Parathyroid adenoma (tissue), 2 donors: ENCODE results near the gene MRPL33.

Experiments used
- H2AFZ ChIP-seq: fragments of 300-600 bp; sonication (generic); one replicate; pipeline ENCODE4 v1.7.0; 2017; ENCODE audit warnings: antibody characterized with exemption, mild to moderate bottlenecking
- H3K27ac ChIP-seq: fragments of 300-600 bp; sonication (generic); one replicate; pipeline ENCODE4 v1.7.0; 2017
- H3K27me3 ChIP-seq: fragments of 300-600 bp; sonication (generic); one replicate; pipeline ENCODE4 v1.7.0; 2017; ENCODE audit warnings: low read length; ENCODE audit not compliant: control insufficient read depth, insufficient read depth
- H3K36me3 ChIP-seq: fragments of 300-600 bp; sonication (generic); one replicate; pipeline ENCODE4 v1.7.0; 2017; ENCODE audit warnings: low read length; ENCODE audit not compliant: control insufficient read depth, insufficient read depth
- H3K4me1 ChIP-seq: fragments of 300-600 bp; sonication (generic); one replicate; pipeline ENCODE4 v1.7.0; 2017; ENCODE audit warnings: control low read depth
- H3K4me2 ChIP-seq: fragments of 300-600 bp; sonication (generic); one replicate; pipeline ENCODE4 v1.7.0; 2017; ENCODE audit warnings: low read length
- H3K4me3 ChIP-seq: fragments of 300-600 bp; sonication (generic); one replicate; pipeline ENCODE4 v1.7.0; 2017; ENCODE audit warnings: low read depth, low read length
- H3K79me2 ChIP-seq: fragments of 300-600 bp; sonication (generic); one replicate; pipeline ENCODE4 v1.7.0; 2017; ENCODE audit warnings: control low read depth
- H3K9ac ChIP-seq: fragments of 300-600 bp; sonication (generic); one replicate; pipeline ENCODE4 v1.7.0; 2017; ENCODE audit warnings: mild to moderate bottlenecking
- H3K9me3 ChIP-seq: fragments of 300-600 bp; sonication (generic); one replicate; pipeline ENCODE4 v1.7.0; 2017; ENCODE audit warnings: low read length; ENCODE audit not compliant: control insufficient read depth
- CTCF ChIP-seq: fragments of 300-600 bp; sonication (generic); IDR thresholded peaks from one replicate; pipeline ENCODE4 v1.7.0; 2017; ENCODE audit warnings: antibody characterized with exemption, mild to moderate bottlenecking
- donor health status: primary hyperparathyroidism.

MRPL33 gene

GRCh38 chr2:27754138-27754588 lies 17.4 kb upstream of the MRPL33 start:
- Histone ChIP-seq H3K36me3 (no peaks in the 10 kb centered on the region), H2AFZ (no peak overlapping the region), H3K9ac (no peak overlapping the region), H3K27me3 (no peaks in the 10 kb centered on the region), H3K4me1 (no peaks in the 10 kb centered on the region), H3K4me3 (no peak overlapping the region), H3K4me2 (no peak overlapping the region), H3K79me2 (no peaks in the 10 kb centered on the region), H3K27ac (no peak overlapping the region), H3K9me3 (no peaks in the 10 kb centered on the region)
- peak; percentile 39 for TF ChIP-seq CTCF

- Histone ChIP-seq H3K36me3 (no peaks in the 10 kb centered on the region), H3K4me1 (no peaks in the 10 kb centered on the region), H3K79me2 (no peaks in the 10 kb centered on the region), H2AFZ (no peak overlapping the region), H3K27me3 (no peaks in the 10 kb centered on the region), H3K4me2 (no peak overlapping the region), H3K9ac (no peak overlapping the region), H3K9me3 (no peaks in the 10 kb centered on the region), H3K27ac (no peak overlapping the region), H3K4me3 (no peak overlapping the region)
- no peak for TF ChIP-seq CTCF
These were observed 16.7 kb upstream of the MRPL33 start for GRCh38 chr2:27754831-27755230.

- TF ChIP-seq CTCF = no peak
- Histone ChIP-seq H3K9me3 (no peaks in the 10 kb centered on the region), H3K4me3 (no peak overlapping the region), H3K9ac (no peak overlapping the region), H3K27me3 (no peaks in the 10 kb centered on the region), H3K79me2 (no peaks in the 10 kb centered on the region), H3K27ac (no peak overlapping the region), H3K36me3 (no peaks in the 10 kb centered on the region), H3K4me1 (no peaks in the 10 kb centered on the region), H2AFZ (no peak overlapping the region), H3K4me2 (no peak overlapping the region)
These were observed 15.4 kb upstream of the MRPL33 start for GRCh38 chr2:27756091-27756490.

- Histone ChIP-seq H3K4me3 (no peak overlapping the region), H3K27ac (no peak overlapping the region), H3K9me3 (no peaks in the 10 kb centered on the region), H3K36me3 (no peaks in the 10 kb centered on the region), H2AFZ (no peak overlapping the region), H3K4me1 (no peaks in the 10 kb centered on the region), H3K4me2 (no peak overlapping the region), H3K9ac (no peak overlapping the region), H3K79me2 (no peaks in the 10 kb centered on the region), H3K27me3 (no peaks in the 10 kb centered on the region)
- no peak for TF ChIP-seq CTCF
These were observed 14.7 kb upstream of the MRPL33 start for GRCh38 chr2:27756544-27757498.
